ENCODE measurements around the gene PTPN22. TPM values are rescaled to one million over a fixed set of nuclear protein-coding genes. Genes with fewer than 3 reads are reported as not detected.

The PTPN22 gene
- total RNA-seq = 1 to 10 TPM in 4 of 6 experiments, under 1 TPM in 2; 0.48 to 1.6 (median 1.2) TPM
- long read RNA-seq = 0 reads

GRCh38 chr1:113871597-113872113 is at the start of gene PTPN22:
Gene PTPN22, minus strand, starts transcription at chr1:113871712.
- peak; percentile 72 to 86 (median 80) for ATAC-seq
- Histone ChIP-seq H3K4me3 (peak within 1 kb of the TSS in 1 of 3 donors; percentile 13), H3K27ac (peak within 1 kb of the TSS in 2 of 3 donors; percentile 27 to 33), H3K4me1 (no peaks in the 10 kb centered on the region), H3K36me3 (no peaks in the 10 kb centered on the region), H3K27me3 (no peaks in the 10 kb centered on the region), H3K9me3 (no peaks in the 10 kb centered on the region)
- peak in 2 of 3 donors; percentile 35 to 60 for DNase-seq
- intact Hi-C loops (cut with DNase I) = no loop called here
- 51% methylated on average over 3 of the region's 4 CpGs for WGBS (ENCODE audit: insufficient coverage, low coverage, low lambda C conversion rate, missing lambda C conversion rate)
- no peak for TF ChIP-seq CTCF (IDR thresholded peaks at IDR 0.05)
- TF ChIP-seq POLR2A (IDR thresholded peaks at IDR 0.05) = peak; percentile 37

GRCh38 chr1:113918243-113918642 is 46.7 kb upstream of the PTPN22 start:
- no peak for DNase-seq
- intact Hi-C loops (cut with DNase I) = no loop called here
- H3K9me3 ChIP-seq = no peaks in the 10 kb centered on the region
- H3K27me3 ChIP-seq = no peaks in the 10 kb centered on the region
- H3K4me1 ChIP-seq = no peaks in the 10 kb centered on the region
- no peak overlapping the region for H3K4me3 ChIP-seq
- no peak overlapping the region for H3K27ac ChIP-seq
- TF ChIP-seq POLR2A (IDR thresholded peaks at IDR 0.05) (no peak), CTCF (IDR thresholded peaks at IDR 0.05) (no peak)
- no peaks in the 10 kb centered on the region for H3K36me3 ChIP-seq
- ATAC-seq = no peak

- intact Hi-C loops (cut with DNase I) = no loop called here
- no peak overlapping the region for H3K4me3 ChIP-seq
- H3K27ac ChIP-seq = no peak overlapping the region
- no peaks in the 10 kb centered on the region for H3K36me3 ChIP-seq
- H3K4me1 ChIP-seq = no peaks in the 10 kb centered on the region
- TF ChIP-seq CTCF (IDR thresholded peaks at IDR 0.05) (no peak), POLR2A (IDR thresholded peaks at IDR 0.05) (no peak)
- no peaks in the 10 kb centered on the region for H3K27me3 ChIP-seq
- DNase-seq (no peak), ATAC-seq (no peak)
- 95% methylated on average over 2 of the region's 2 CpGs for WGBS (ENCODE audit: insufficient coverage, low coverage, low lambda C conversion rate, missing lambda C conversion rate)
- no peaks in the 10 kb centered on the region for H3K9me3 ChIP-seq
These were observed 46.0 kb upstream of the PTPN22 start for GRCh38 chr1:113917400-113918082.

DNA sequence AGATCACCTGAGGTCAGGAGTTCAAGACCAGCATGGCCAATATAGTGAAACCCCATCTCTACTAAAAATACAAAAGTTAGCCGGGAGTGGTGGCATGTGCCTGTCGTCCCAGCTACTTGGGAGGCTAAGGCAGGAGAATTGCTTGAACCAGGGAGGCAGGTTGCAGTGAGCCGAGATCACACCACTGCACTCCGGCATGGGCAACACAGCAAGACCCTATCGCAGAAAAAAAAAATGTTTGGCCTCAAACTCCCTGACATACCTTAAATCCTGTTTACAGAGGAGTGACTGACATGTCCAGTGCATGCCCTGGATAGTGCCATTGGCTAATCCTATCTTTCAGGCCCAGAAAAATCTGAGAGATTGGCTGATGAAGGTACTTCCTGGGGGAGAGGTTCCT is 45.5 kb upstream of the PTPN22 start:
- ATAC-seq = no peak
- intact Hi-C loops (cut with DNase I) = no loop called here
- 80% methylated on average over 1 of the region's 5 CpGs for WGBS (ENCODE audit: insufficient coverage, low coverage, low lambda C conversion rate, missing lambda C conversion rate)
- Histone ChIP-seq H3K4me3 (no peak overlapping the region), H3K4me1 (no peaks in the 10 kb centered on the region), H3K36me3 (no peaks in the 10 kb centered on the region), H3K27me3 (no peaks in the 10 kb centered on the region), H3K9me3 (no peaks in the 10 kb centered on the region), H3K27ac (no peak overlapping the region)
- DNase-seq = no peak
- TF ChIP-seq POLR2A (IDR thresholded peaks at IDR 0.05) = no peak

DNA sequence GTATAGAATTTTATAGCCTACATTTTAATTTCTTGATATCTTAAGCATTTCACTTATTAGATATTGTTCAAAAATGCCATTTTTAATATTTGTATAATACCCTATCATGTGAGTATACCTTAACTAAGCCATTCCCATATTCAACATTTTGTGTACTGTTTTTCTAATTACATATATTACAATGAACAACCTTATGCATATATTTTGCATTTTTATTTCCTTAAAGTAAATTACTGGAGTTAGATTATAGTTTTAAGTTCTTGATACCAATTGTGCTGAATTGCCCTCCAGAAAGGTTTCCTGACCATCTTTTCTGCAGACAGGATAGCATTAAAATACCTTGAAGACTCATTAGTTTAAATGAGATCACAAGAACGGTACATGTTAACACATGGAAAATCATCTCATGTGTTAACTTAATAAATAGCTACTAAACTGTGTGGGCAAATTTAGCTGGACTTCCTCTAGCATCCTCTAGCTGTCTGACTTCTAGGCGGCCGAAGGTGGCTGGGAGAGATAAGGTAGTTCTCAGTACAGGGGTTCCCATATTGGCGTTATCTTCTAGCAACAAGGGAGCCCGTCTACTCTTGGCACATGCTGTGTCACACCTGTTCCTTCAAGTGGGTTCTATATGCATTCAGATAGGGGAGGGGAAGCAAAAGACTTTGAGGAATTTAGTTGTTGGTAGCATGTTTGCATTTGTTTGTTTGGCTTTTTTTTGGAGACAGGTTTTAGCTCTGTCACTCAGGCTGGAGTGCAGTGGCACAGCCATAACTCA is 42.6 kb upstream of the PTPN22 start:
- no peak for ATAC-seq
- TF ChIP-seq CTCF (IDR thresholded peaks at IDR 0.05) (no peak), POLR2A (IDR thresholded peaks at IDR 0.05) (no peak)
- intact Hi-C loops (cut with DNase I) = no loop called here

More for the DNA sequence above, 42.6 kb upstream of the PTPN22 start:
- DNase-seq = no peak
- WGBS (ENCODE audit: insufficient coverage, low coverage, low lambda C conversion rate, missing lambda C conversion rate) = 92% methylated on average over 5 of the region's 5 CpGs
- no peak overlapping the region for H3K27ac ChIP-seq
- H3K9me3 ChIP-seq = no peaks in the 10 kb centered on the region
- H3K4me3 ChIP-seq = no peak overlapping the region
- H3K36me3 ChIP-seq = peaks cover 0 to 6% (median 2%) of the 10 kb centered on the region in 4 donors
- H3K27me3 ChIP-seq = no peaks in the 10 kb centered on the region
- no peaks in the 10 kb centered on the region for H3K4me1 ChIP-seq
